HG02870 (cell line): ENCODE measurements around the gene NEUROD6.

Experiments used
- ATAC-seq: cut with Tn5 transposase; IDR thresholded peaks from one replicate; pipeline ENCODE4 v1.9.1; 2021; ENCODE audit warnings: mild to moderate bottlenecking, moderate library complexity; ENCODE audit not compliant: unreplicated experiment

The NEUROD6 gene

GRCh38 chr7:31340603-31341002, at the start of gene NEUROD6:
Gene NEUROD6, minus strand, starts transcription at chr7:31340726. Its CDS starts 1,458 bp downstream, at chr7:31339268.
- no peak for ATAC-seq

- no peak for ATAC-seq
Measured at GRCh38 chr7:31384466-31384865, 43.9 kb upstream of the NEUROD6 start.

GRCh38 chr7:31382722-31383121, 42.2 kb upstream of the NEUROD6 start:
- no peak for ATAC-seq

- ATAC-seq = peak; percentile 85
Measured at GRCh38 chr7:31373337-31374289, 33.1 kb upstream of the NEUROD6 start.

GRCh38 chr7:31372231-31372959, 31.9 kb upstream of the NEUROD6 start:
- ATAC-seq = no peak

GRCh38 chr7:31371621-31372020, 31.1 kb upstream of the NEUROD6 start:
- no peak for ATAC-seq

GRCh38 chr7:31370609-31371008, 30.1 kb upstream of the NEUROD6 start:
- no peak for ATAC-seq

- ATAC-seq = no peak
Measured at GRCh38 chr7:31368620-31369019, 28.1 kb upstream of the NEUROD6 start.

- no peak for ATAC-seq
Measured at GRCh38 chr7:31363496-31363895, 23.0 kb upstream of the NEUROD6 start.

GRCh38 chr7:31363051-31363450, 22.5 kb upstream of the NEUROD6 start:
- ATAC-seq = no peak

- ATAC-seq = no peak
Measured at GRCh38 chr7:31362401-31362800, 21.9 kb upstream of the NEUROD6 start.

- ATAC-seq = no peak
Measured at GRCh38 chr7:31358467-31358866, 17.9 kb upstream of the NEUROD6 start.

GRCh38 chr7:31345421-31345820, 4.9 kb upstream of the NEUROD6 start:
- no peak for ATAC-seq

- ATAC-seq = no peak
Measured at GRCh38 chr7:31343516-31344305, 3.2 kb upstream of the NEUROD6 start.

- ATAC-seq = no peak
Measured at GRCh38 chr7:31341141-31341540, 615 bp upstream of the NEUROD6 start.

GRCh38 chr7:31340051-31340450, 475 bp downstream of the NEUROD6 start:
- no peak for ATAC-seq

- no peak for ATAC-seq
Measured at GRCh38 chr7:31338706-31339105, 1.8 kb downstream of the NEUROD6 start.

- ATAC-seq = no peak
Measured at GRCh38 chr7:31337002-31337565, 3.4 kb downstream of the NEUROD6 start.

- no peak for ATAC-seq
Measured at GRCh38 chr7:31336202-31337001, 4.1 kb downstream of the NEUROD6 start.

GRCh38 chr7:31335884-31336201, 4.7 kb downstream of the NEUROD6 start:
- ATAC-seq = no peak
